ENCODE data around the gene EMILIN3.
A peak's percentile ranks its signal among the peaks of the same experiment; 100 is the strongest.

EMILIN3 gene

GRCh38 chr20:41327178-41327577 lies 39.4 kb downstream of the EMILIN3 start:
- no peaks in the 10 kb centered on the region for H3K27me3 ChIP-seq (ENCODE audit: insufficient read depth, low read length, poor library complexity)
- no peak overlapping the region for H3K4me2 ChIP-seq (ENCODE audit: insufficient read depth, low read length)
- H3K4me3 ChIP-seq (ENCODE audit: low read depth in 1 of 2, low read length in 2 of 2) = no peak overlapping the region
- H3K27ac ChIP-seq (ENCODE audit: low read length) = no peak overlapping the region
- H3K9ac ChIP-seq (ENCODE audit: low read depth, low read length) = no peak overlapping the region
- H3K9me3 ChIP-seq (ENCODE audit: insufficient read depth, low read length, severe bottlenecking) = no peaks in the 10 kb centered on the region
- H2AFZ ChIP-seq (ENCODE audit: low read depth, low read length) = no peak overlapping the region
- H3K4me1 ChIP-seq (ENCODE audit: insufficient read depth, low read length) = no peaks in the 10 kb centered on the region
- H3K36me3 ChIP-seq (ENCODE audit: insufficient read depth, low read length) = no peaks in the 10 kb centered on the region
- no peaks in the 10 kb centered on the region for H3K79me2 ChIP-seq (ENCODE audit: insufficient read depth, low read length)
- no peak for TF ChIP-seq EZH2 (IDR thresholded peaks at IDR 0.05; ENCODE audit: borderline replicate concordance, low read depth, low read length, severe bottlenecking)
- TF ChIP-seq CTCF (IDR thresholded peaks at IDR 0.05; ENCODE audit: borderline replicate concordance, extremely low read depth, low read length, poor library complexity, severe bottlenecking) = no peak
- DNase-seq (no peak), ATAC-seq (ENCODE audit: insufficient read depth, low read depth) (no peak)
- H4K20me1 ChIP-seq (ENCODE audit: insufficient read depth, low read length) = no peaks in the 10 kb centered on the region

GRCh38 chr20:41320976-41321375 lies 45.6 kb downstream of the EMILIN3 start:
- H3K79me2 ChIP-seq (ENCODE audit: insufficient read depth, low read length) = peaks cover 7% of the 10 kb centered on the region; the same call in 1 of the 2 replicates
- H2AFZ ChIP-seq (ENCODE audit: low read depth, low read length) = 0 out of 2 replicates have a peak overlapping the region, but pooled peaks have one; percentile 24
- H3K9ac ChIP-seq (ENCODE audit: low read depth, low read length) = no peak overlapping the region
- H4K20me1 ChIP-seq (ENCODE audit: insufficient read depth, low read length) = no peaks in the 10 kb centered on the region
- TF ChIP-seq CTCF (IDR thresholded peaks at IDR 0.05; ENCODE audit: borderline replicate concordance, extremely low read depth, low read length, poor library complexity, severe bottlenecking) (no peak), EZH2 (IDR thresholded peaks at IDR 0.05; ENCODE audit: borderline replicate concordance, low read depth, low read length, severe bottlenecking) (no peak)
- no peak overlapping the region for H3K4me2 ChIP-seq (ENCODE audit: insufficient read depth, low read length)
- no peak overlapping the region for H3K4me3 ChIP-seq (ENCODE audit: low read depth in 1 of 2, low read length in 2 of 2)
- H3K27me3 ChIP-seq (ENCODE audit: insufficient read depth, low read length, poor library complexity) = no peaks in the 10 kb centered on the region
- H3K36me3 ChIP-seq (ENCODE audit: insufficient read depth, low read length) = no peaks in the 10 kb centered on the region
- peaks cover 21% of the 10 kb centered on the region for H3K4me1 ChIP-seq (ENCODE audit: insufficient read depth, low read length)
- no peaks in the 10 kb centered on the region for H3K9me3 ChIP-seq (ENCODE audit: insufficient read depth, low read length, severe bottlenecking)
- DNase-seq (no peak), ATAC-seq (ENCODE audit: insufficient read depth, low read depth) (no peak)
- H3K27ac ChIP-seq (ENCODE audit: low read length) = no peak overlapping the region

GRCh38 chr20:41320441-41320840 lies 46.2 kb downstream of the EMILIN3 start:
- no peak for DNase-seq
- peaks cover 25% of the 10 kb centered on the region for H3K4me1 ChIP-seq (ENCODE audit: insufficient read depth, low read length)
- peaks cover 10% of the 10 kb centered on the region; the same call in 1 of the 2 replicates for H3K79me2 ChIP-seq (ENCODE audit: insufficient read depth, low read length)
- H3K4me2 ChIP-seq (ENCODE audit: insufficient read depth, low read length) = no peak overlapping the region
- H4K20me1 ChIP-seq (ENCODE audit: insufficient read depth, low read length) = no peaks in the 10 kb centered on the region
- H3K9ac ChIP-seq (ENCODE audit: low read depth, low read length) = no peak overlapping the region
- TF ChIP-seq EZH2 (IDR thresholded peaks at IDR 0.05; ENCODE audit: borderline replicate concordance, low read depth, low read length, severe bottlenecking) (no peak), CTCF (IDR thresholded peaks at IDR 0.05; ENCODE audit: borderline replicate concordance, extremely low read depth, low read length, poor library complexity, severe bottlenecking) (no peak)
- no peak overlapping the region for H3K27ac ChIP-seq (ENCODE audit: low read length)
- no peaks in the 10 kb centered on the region for H3K9me3 ChIP-seq (ENCODE audit: insufficient read depth, low read length, severe bottlenecking)
- H2AFZ ChIP-seq (ENCODE audit: low read depth, low read length) = no peak overlapping the region
- no peaks in the 10 kb centered on the region for H3K27me3 ChIP-seq (ENCODE audit: insufficient read depth, low read length, poor library complexity)
- no peak for ATAC-seq (ENCODE audit: insufficient read depth, low read depth)
- H3K4me3 ChIP-seq (ENCODE audit: low read depth in 1 of 2, low read length in 2 of 2) = no peak overlapping the region
- no peaks in the 10 kb centered on the region for H3K36me3 ChIP-seq (ENCODE audit: insufficient read depth, low read length)

GRCh38 chr20:41318271-41318649 lies 48.4 kb downstream of the EMILIN3 start:
- no peak for ATAC-seq (ENCODE audit: insufficient read depth, low read depth)
- Histone ChIP-seq H3K79me2 (ENCODE audit: insufficient read depth, low read length) (peaks cover 12% of the 10 kb centered on the region; the same call in 1 of the 2 replicates), H3K4me2 (ENCODE audit: insufficient read depth, low read length) (peak overlapping the region; percentile 93), H3K36me3 (ENCODE audit: insufficient read depth, low read length) (no peaks in the 10 kb centered on the region), H3K27me3 (ENCODE audit: insufficient read depth, low read length, poor library complexity) (no peaks in the 10 kb centered on the region), H3K9me3 (ENCODE audit: insufficient read depth, low read length, severe bottlenecking) (no peaks in the 10 kb centered on the region), H3K9ac (ENCODE audit: low read depth, low read length) (peak overlapping the region; percentile 69), H3K4me1 (ENCODE audit: insufficient read depth, low read length) (peaks cover 27% of the 10 kb centered on the region), H2AFZ (ENCODE audit: low read depth, low read length) (peak overlapping the region; percentile 48), H3K4me3 (ENCODE audit: low read depth in 1 of 2, low read length in 2 of 2) (peak overlapping the region in 1 of 2 experiments; percentile 80; a peak in 2 of 4 replicates), H4K20me1 (ENCODE audit: insufficient read depth, low read length) (no peaks in the 10 kb centered on the region), H3K27ac (ENCODE audit: low read length) (peak overlapping the region; percentile 34)
- DNase-seq = no peak
- no peak for TF ChIP-seq CTCF (IDR thresholded peaks at IDR 0.05; ENCODE audit: borderline replicate concordance, extremely low read depth, low read length, poor library complexity, severe bottlenecking)
- no peak for TF ChIP-seq EZH2 (IDR thresholded peaks at IDR 0.05; ENCODE audit: borderline replicate concordance, low read depth, low read length, severe bottlenecking)

Measured in DND-41 (cell line).